GM12864 (cell line): ENCODE data around the gene LBX1.

Experiments used
- DNase-seq: peaks from one replicate; pipeline ENCODE4 v3.0.0-alpha.2; 2011; ENCODE audit warnings: low read depth
- H3K4me3 ChIP-seq: 2 replicates; pipeline ENCODE4 v1.5.1; 2011; ENCODE audit warnings: mild to moderate bottlenecking, low read depth, low read length, control low read depth
- CTCF ChIP-seq: IDR thresholded peaks from 2 replicates; pipeline ENCODE4 v1.5.1; 2011; ENCODE audit warnings: low read depth, mild to moderate bottlenecking, moderate library complexity, low read length, control low read depth, inconsistent platforms; ENCODE audit errors: missing control alignments

Gene LBX1

GRCh38 chr10:101258179-101258885, 29.1 kb upstream of the LBX1 start:
- TF ChIP-seq CTCF, result no peak
- peak; percentile 8 for DNase-seq
- no peak overlapping the region for H3K4me3 ChIP-seq

- H3K4me3 ChIP-seq, result no peak overlapping the region
- DNase-seq, result no peak
- TF ChIP-seq CTCF, result no peak
Measured at GRCh38 chr10:101257491-101257890, 28.2 kb upstream of the LBX1 start.

GRCh38 chr10:101257084-101257483, 27.8 kb upstream of the LBX1 start:
- DNase-seq, result no peak
- TF ChIP-seq CTCF, result no peak
- no peak overlapping the region for H3K4me3 ChIP-seq

- DNase-seq, result no peak
Measured at GRCh38 chr10:101256387-101256786, 27.1 kb upstream of the LBX1 start.

GRCh38 chr10:101250136-101250535, 20.9 kb upstream of the LBX1 start:
- no peak for TF ChIP-seq CTCF
- DNase-seq, result no peak
- no peak overlapping the region for H3K4me3 ChIP-seq

More at GRCh38 chr10:101256387-101256786, 27.1 kb upstream of the LBX1 start:
- TF ChIP-seq CTCF, result no peak
- H3K4me3 ChIP-seq, result no peak overlapping the region

- no peak overlapping the region for H3K4me3 ChIP-seq
- TF ChIP-seq CTCF, result no peak
- no peak for DNase-seq
Measured at GRCh38 chr10:101249171-101249581, 19.9 kb upstream of the LBX1 start.

GRCh38 chr10:101246639-101247038, 17.4 kb upstream of the LBX1 start:
- no peak for TF ChIP-seq CTCF
- H3K4me3 ChIP-seq, result no peak overlapping the region
- no peak for DNase-seq
